Measurements from ENCODE around the gene CDT1.
A peak's percentile ranks its signal among the peaks of the same experiment; 100 is the strongest.
"Not testable (repeated sequence)": the region's sequence is repeated elsewhere in the genome, so short reads cannot be mapped to it uniquely, and the experiment has no call there.

The CDT1 gene

GRCh38 chr16:88782454-88783390, 20.9 kb upstream of the CDT1 start:
- no peaks in the 10 kb centered on the region for H3K27me3 ChIP-seq
- peak overlapping the region in 10 of 11 experiments; percentile 26 to 93 (median 90); a peak in 15 of 22 replicates for H3K27ac ChIP-seq
- peak overlapping the region; percentile 80 to 95 (median 89); a peak in 21 of 22 replicates for H3K9ac ChIP-seq
- H3K4me1 ChIP-seq, result peaks cover 56 to 86% (median 73%) of the 10 kb centered on the region in 10 experiments
- no peaks in the 10 kb centered on the region for H3K9me3 ChIP-seq (replicated peaks in 1 of 11)
- H3K36me3 ChIP-seq, result peaks cover 0 to 1% (median 0%) of the 10 kb centered on the region in 11 experiments; a peak in 1 of 22 replicates
- peak overlapping the region; percentile 95 to 100 (median 99) for H3K4me2 ChIP-seq
- H3K4me3 ChIP-seq, result peak overlapping the region; percentile 72 to 91 (median 83); a peak in 19 of 20 replicates
- TF ChIP-seq Cebpa-rat (IDR thresholded peaks at IDR 0.05), result no peak
- peaks cover 40 to 69% (median 64%) of the 10 kb centered on the region in 11 experiments; a peak in 21 of 22 replicates for H4K20me1 ChIP-seq

- peaks cover 49 to 83% (median 69%) of the 10 kb centered on the region in 10 experiments for H3K4me1 ChIP-seq
- H3K4me3 ChIP-seq, result peak overlapping the region; percentile 72 to 91 (median 83)
- peak overlapping the region in 10 of 11 experiments; percentile 74 to 93 (median 92); a peak in 20 of 22 replicates for H3K27ac ChIP-seq
- no peaks in the 10 kb centered on the region for H3K9me3 ChIP-seq (replicated peaks in 1 of 11)
- H4K20me1 ChIP-seq, result peaks cover 32 to 60% (median 56%) of the 10 kb centered on the region in 11 experiments; a peak in 21 of 22 replicates
- peak overlapping the region; percentile 80 to 95 (median 89) for H3K9ac ChIP-seq
- no peaks in the 10 kb centered on the region for H3K27me3 ChIP-seq
- H3K4me2 ChIP-seq, result peak overlapping the region; percentile 95 to 100 (median 99)
- no peak for TF ChIP-seq Cebpa-rat (IDR thresholded peaks at IDR 0.05)
- H3K36me3 ChIP-seq, result no peaks in the 10 kb centered on the region
Observed at GRCh38 chr16:88783391-88784073, 20.1 kb upstream of the CDT1 start.

DNA sequence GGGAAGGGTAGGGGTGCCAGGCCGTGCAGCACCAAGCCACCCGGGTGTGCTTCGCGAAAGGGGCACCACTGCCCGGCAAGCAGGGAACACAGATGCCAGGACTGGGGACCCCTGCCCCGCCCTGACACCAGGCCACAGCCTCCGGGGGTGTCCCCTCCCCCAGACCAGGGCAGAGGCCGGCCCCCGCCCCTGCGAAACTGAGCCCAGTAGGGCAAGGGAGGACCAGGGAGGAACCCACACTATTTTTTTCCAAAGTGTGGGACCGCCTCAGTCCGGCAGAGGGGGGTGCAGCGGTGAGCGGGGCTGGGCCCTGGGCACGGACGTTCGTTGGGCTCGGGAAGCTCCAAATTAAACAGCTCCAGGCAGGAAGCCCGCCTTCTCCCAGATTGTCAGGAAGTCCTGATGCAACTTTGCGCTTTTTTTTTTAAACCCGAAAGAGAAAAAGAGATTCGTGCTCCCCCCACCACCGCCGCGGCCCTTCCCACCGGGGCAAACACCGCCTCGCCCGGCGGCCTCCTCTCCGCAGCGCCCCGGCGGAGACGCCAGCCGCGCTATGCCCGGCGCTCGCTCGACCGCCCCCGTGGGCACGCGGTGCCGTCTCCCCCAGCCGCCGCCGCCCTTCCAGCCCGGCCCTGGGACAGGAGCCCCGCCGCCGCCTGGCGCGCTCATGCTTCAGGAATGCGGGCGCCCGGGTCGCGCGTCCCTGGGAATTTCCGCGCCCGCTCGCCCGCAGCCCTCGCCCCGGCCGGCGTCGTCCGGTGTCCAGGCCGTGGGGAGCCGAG, 19.3 kb upstream of the CDT1 start:
- H3K9me3 ChIP-seq (replicated peaks in 1 of 11), result no peaks in the 10 kb centered on the region
- TF ChIP-seq Cebpa-rat (IDR thresholded peaks at IDR 0.05), result no peak
- peak overlapping the region; percentile 95 to 100 (median 99) for H3K4me2 ChIP-seq
- no peaks in the 10 kb centered on the region for H3K36me3 ChIP-seq
- H3K27ac ChIP-seq, result peak overlapping the region; percentile 35 to 93 (median 91); a peak in 21 of 22 replicates
- H3K4me1 ChIP-seq, result peaks cover 49 to 83% (median 69%) of the 10 kb centered on the region in 10 experiments
- peak overlapping the region; percentile 72 to 91 (median 83) for H3K4me3 ChIP-seq
- H3K27me3 ChIP-seq, result no peaks in the 10 kb centered on the region
- peaks cover 28 to 53% (median 49%) of the 10 kb centered on the region in 11 experiments; a peak in 21 of 22 replicates for H4K20me1 ChIP-seq
- H3K9ac ChIP-seq, result peak overlapping the region; percentile 80 to 95 (median 89)

DNA sequence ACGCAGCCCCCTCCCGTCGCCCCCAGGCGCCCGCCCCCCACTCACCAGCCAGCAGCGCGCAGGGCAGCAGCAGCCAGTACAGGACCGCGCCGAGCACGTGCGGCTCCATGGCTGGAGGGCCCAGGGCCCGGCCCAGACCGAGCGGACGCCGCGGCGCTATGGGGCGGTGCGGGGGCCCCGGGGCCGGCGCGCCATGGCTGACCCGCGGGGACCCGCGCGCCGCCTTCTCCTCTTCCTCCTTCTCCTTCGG, 18.8 kb upstream of the CDT1 start:
- peak overlapping the region; percentile 80 to 95 (median 89) for H3K9ac ChIP-seq
- TF ChIP-seq Cebpa-rat (IDR thresholded peaks at IDR 0.05), result no peak
- no peaks in the 10 kb centered on the region for H3K9me3 ChIP-seq (replicated peaks in 1 of 11)
- H4K20me1 ChIP-seq, result peaks cover 23 to 48% (median 44%) of the 10 kb centered on the region in 11 experiments; a peak in 21 of 22 replicates
- H3K27ac ChIP-seq, result peak overlapping the region; percentile 35 to 93 (median 91); a peak in 21 of 22 replicates
- H3K4me1 ChIP-seq, result peaks cover 49 to 83% (median 69%) of the 10 kb centered on the region in 10 experiments
- H3K27me3 ChIP-seq, result no peaks in the 10 kb centered on the region
- peak overlapping the region; percentile 95 to 100 (median 99) for H3K4me2 ChIP-seq
- H3K36me3 ChIP-seq, result no peaks in the 10 kb centered on the region
- peak overlapping the region; percentile 72 to 91 (median 83) for H3K4me3 ChIP-seq

DNA sequence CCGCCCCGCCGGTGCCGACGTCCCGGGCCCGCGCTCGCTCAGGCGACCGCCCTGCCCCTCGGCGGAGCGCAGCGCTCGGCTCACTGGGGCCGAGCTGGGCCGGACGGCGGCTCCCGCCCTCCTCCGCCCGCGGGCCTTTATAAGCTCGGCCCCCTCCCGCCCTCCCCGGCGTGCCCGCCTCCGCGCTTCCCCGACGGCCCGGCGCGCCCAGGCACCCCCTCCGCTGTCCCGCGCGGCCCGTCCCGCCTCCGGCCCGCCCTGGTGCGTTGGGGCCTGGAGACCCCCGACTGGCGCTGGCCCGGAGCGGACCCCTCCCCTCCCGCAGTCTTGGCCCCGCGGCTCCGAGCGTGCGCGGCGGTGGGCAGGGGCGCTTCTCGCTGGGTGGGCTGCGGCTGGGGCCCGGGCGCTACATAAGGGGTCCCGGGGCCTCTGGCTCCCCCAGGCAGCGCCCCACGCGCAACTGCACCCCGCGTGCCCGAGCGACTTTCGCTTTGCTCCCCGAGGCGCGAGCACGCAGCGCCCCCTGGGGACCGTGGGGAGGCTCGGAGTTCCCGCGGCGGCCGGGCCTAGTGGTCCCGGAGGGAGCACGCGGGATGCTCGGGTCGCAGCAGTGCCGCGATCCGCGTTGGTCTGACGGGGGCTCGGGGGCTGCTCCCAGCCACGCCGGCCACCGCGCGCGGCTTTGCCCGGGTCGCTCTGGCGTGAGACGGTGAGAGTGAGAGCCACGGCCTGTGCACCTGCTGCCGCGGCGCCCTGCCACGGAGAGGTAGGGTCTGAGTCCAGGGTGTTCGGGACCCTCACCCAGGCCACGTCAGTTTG, 18.3 kb upstream of the CDT1 start, which contains the start of gene PIEZO1:
Gene PIEZO1 (minus strand): TSS at position 115 of the 819 bp plus-strand sequence. CDS start 256 bp downstream, outside the sequence.
- H3K4me1 ChIP-seq, result peaks cover 49 to 83% (median 69%) of the 10 kb centered on the region in 10 experiments
- H4K20me1 ChIP-seq, result peaks cover 21 to 43% (median 39%) of the 10 kb centered on the region in 11 experiments; a peak in 21 of 22 replicates
- peak within 1 kb of the TSS; percentile 35 to 93 (median 91); a peak in 21 of 22 replicates for H3K27ac ChIP-seq
- peak within 1 kb of the TSS; percentile 72 to 91 (median 83) for H3K4me3 ChIP-seq
- H3K9ac ChIP-seq, result peak within 1 kb of the TSS; percentile 80 to 95 (median 89)
- TF ChIP-seq Cebpa-rat (IDR thresholded peaks at IDR 0.05), result no peak
- no peaks in the 10 kb centered on the region for H3K36me3 ChIP-seq
- H3K9me3 ChIP-seq (replicated peaks in 1 of 11), result no peaks in the 10 kb centered on the region
- peak within 1 kb of the TSS; percentile 95 to 100 (median 99) for H3K4me2 ChIP-seq
- no peaks in the 10 kb centered on the region for H3K27me3 ChIP-seq

- peaks cover 42 to 80% (median 67%) of the 10 kb centered on the region in 10 experiments for H3K4me1 ChIP-seq
Observed at GRCh38 chr16:88787579-88788314, 15.8 kb upstream of the CDT1 start.

DNA sequence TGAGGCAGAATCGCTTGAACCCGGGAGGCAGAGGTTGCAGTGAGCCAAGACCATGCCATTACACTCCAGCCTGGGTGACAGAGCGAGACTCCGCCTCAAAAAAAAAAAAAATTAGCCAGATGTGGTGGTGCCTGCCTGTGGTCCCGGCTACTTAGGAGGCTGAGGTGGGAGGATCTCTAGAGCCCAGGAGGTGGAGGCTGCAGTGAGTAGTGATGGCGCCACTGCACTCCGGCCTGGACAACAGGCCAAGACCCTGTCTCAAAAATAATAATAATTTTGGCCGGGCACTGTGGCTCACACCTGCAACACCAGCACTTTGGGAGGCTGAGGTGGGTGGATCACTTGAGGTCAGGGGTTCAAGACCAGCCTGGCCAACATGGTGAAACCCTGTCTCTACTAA, 14.8 kb upstream of the CDT1 start:
- H3K4me3 ChIP-seq; H4K20me1 ChIP-seq; H3K9me3 ChIP-seq (replicated peaks in 1 of 11); H3K36me3 ChIP-seq; H3K27me3 ChIP-seq: not testable (repeated sequence)
- Histone ChIP-seq H3K4me2 (peak overlapping the region; percentile 84 to 100 (median 95); a peak in 20 of 22 replicates), H3K27ac (peak overlapping the region in 5 of 11 experiments; percentile 76 to 90 (median 84); a peak in 8 of 22 replicates), H3K4me1 (peaks cover 46 to 80% (median 67%) of the 10 kb centered on the region in 10 experiments), H3K9ac (peak overlapping the region in 2 of 11 experiments; percentile 34 to 80; a peak in 1 of 22 replicates)

More at GRCh38 chr16:88787579-88788314, 15.8 kb upstream of the CDT1 start:
- no peaks in the 10 kb centered on the region for H3K9me3 ChIP-seq (replicated peaks in 1 of 11)
- no peak for TF ChIP-seq Cebpa-rat (IDR thresholded peaks at IDR 0.05)
- no peaks in the 10 kb centered on the region for H3K27me3 ChIP-seq
- H3K4me2 ChIP-seq, result peak overlapping the region in 1 of 11 experiments; percentile 3; a peak in 2 of 22 replicates
- no peaks in the 10 kb centered on the region for H3K36me3 ChIP-seq
- H4K20me1 ChIP-seq, result peaks cover 4 to 18% (median 14%) of the 10 kb centered on the region in 11 experiments; a peak in 21 of 22 replicates
- H3K27ac ChIP-seq, result no peak overlapping the region
- H3K4me3 ChIP-seq, result no peak overlapping the region
- no peak overlapping the region for H3K9ac ChIP-seq

Data from BLaER1 treated with 17β-estradiol and CSF1 and Interleukin-3, amounts not matched to agents 10 nM and 100 nM (cell line).